ENCODE results near the gene RNF222.
A peak's percentile ranks its signal among the peaks of the same experiment; 100 is the strongest.
"Not testable (repeated sequence)": the region's sequence is repeated elsewhere in the genome, so short reads cannot be mapped to it uniquely, and the experiment has no call there.

RNF222 gene

GRCh38 chr17:8377422-8377821 is 20.2 kb downstream of the RNF222 start:
- DNase-seq: no peak

- peak; percentile 91 for DNase-seq
Observed at GRCh38 chr17:8376271-8377067, 21.2 kb downstream of the RNF222 start, which contains the start of gene KRABD2. KRABD2 (minus strand) TSS chr17:8376704.

GRCh38 chr17:8375738-8376259 is 21.8 kb downstream of the RNF222 start:
- no peak for DNase-seq

GRCh38 chr17:8373856-8374255 is 23.8 kb downstream of the RNF222 start:
- DNase-seq: not testable (repeated sequence)

- DNase-seq: no peak
Observed at GRCh38 chr17:8372422-8372821, 25.2 kb downstream of the RNF222 start.

- no peak for DNase-seq
Observed at GRCh38 chr17:8371786-8372185, 25.8 kb downstream of the RNF222 start.

GRCh38 chr17:8369944-8370343 is 27.7 kb downstream of the RNF222 start:
- no peak for DNase-seq

GRCh38 chr17:8368193-8368592 is 29.4 kb downstream of the RNF222 start:
- DNase-seq: no peak

GRCh38 chr17:8366231-8366630 is 31.4 kb downstream of the RNF222 start:
- no peak for DNase-seq

- no peak for DNase-seq
Observed at GRCh38 chr17:8365143-8365542, 32.5 kb downstream of the RNF222 start.

- DNase-seq: no peak
Observed at GRCh38 chr17:8362651-8363332, 34.8 kb downstream of the RNF222 start.

- no peak for DNase-seq
Observed at GRCh38 chr17:8360751-8361150, 36.9 kb downstream of the RNF222 start.

GRCh38 chr17:8360260-8360659 is 37.4 kb downstream of the RNF222 start:
- no peak for DNase-seq

GRCh38 chr17:8359769-8360168 is 37.9 kb downstream of the RNF222 start:
- DNase-seq: no peak

- DNase-seq: no peak
Observed at GRCh38 chr17:8357910-8358309, 39.7 kb downstream of the RNF222 start.

GRCh38 chr17:8354236-8354635 is 43.4 kb downstream of the RNF222 start:
- DNase-seq: no peak

GRCh38 chr17:8353736-8354135 is 43.9 kb downstream of the RNF222 start:
- no peak for DNase-seq

GRCh38 chr17:8350339-8350738 is 47.3 kb downstream of the RNF222 start:
- no peak for DNase-seq

- DNase-seq: not testable (repeated sequence)
Observed at GRCh38 chr17:8347001-8347400, 50.6 kb downstream of the RNF222 start.

- no peak for DNase-seq
Observed at GRCh38 chr17:8345951-8346665, 51.5 kb downstream of the RNF222 start.

- DNase-seq: no peak
Observed at GRCh38 chr17:8345052-8345690, 52.5 kb downstream of the RNF222 start.

GRCh38 chr17:8341456-8341855 is 56.2 kb downstream of the RNF222 start:
- DNase-seq: no peak
